Suprapubic skin (tissue), 3 donors: ENCODE data around the gene GRK5.

Experiments used
- EP300 ChIP-seq: sonication (generic); formaldehyde crosslinking; IDR thresholded peaks from one replicate; pipeline ENCODE4 v1.6.1; 2017; ENCODE audit warnings: antibody characterized with exemption
- POLR2A ChIP-seq, 2 donors: fragments of 450-650 bp; IDR thresholded peaks; one replicate each; pipeline ENCODE4 v1.6.1; 2017; ENCODE audit warnings: antibody characterized with exemption in 2 of 2, mild to moderate bottlenecking in 2 of 2, moderate library complexity in 2 of 2
- TF ChIP-seq, protein P1 (sequence below), 2 donors: fragments of 200-600 bp in 1 of 2; fragments of 450-650 bp in 1 of 2; sonication (generic) in 1 of 2; IDR thresholded peaks; one replicate each; pipeline ENCODE4 v1.5.1; 2016 to 2019; ENCODE audit warnings: antibody characterized with exemption in 2 of 2, mild to moderate bottlenecking in 1 of 2, moderate library complexity in 1 of 2

DNA sequence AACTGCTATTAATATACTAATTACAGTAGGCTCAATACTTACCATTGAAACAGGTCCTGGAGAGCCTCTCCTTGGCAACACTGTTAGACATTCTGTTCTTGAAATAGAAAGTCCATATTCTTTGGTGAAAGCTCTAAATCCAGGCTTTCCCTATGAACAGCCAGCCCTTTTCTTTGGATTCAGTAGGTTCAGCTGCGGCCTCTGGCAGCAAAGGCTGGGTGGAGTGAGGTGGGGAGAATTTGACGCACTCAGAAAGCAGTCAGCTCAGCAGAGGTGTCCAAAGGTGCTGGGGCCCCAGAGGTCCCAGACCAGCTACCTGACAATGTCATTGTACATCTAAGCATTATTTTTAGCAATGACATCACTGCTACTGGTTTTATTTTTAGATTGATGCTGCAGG lies 146.1 kb downstream of the GRK5 start:
- TF ChIP-seq POLR2A (IDR thresholded peaks at IDR 0.05) (no peak), EP300 (no peak)
- TF ChIP-seq, protein P1, sequence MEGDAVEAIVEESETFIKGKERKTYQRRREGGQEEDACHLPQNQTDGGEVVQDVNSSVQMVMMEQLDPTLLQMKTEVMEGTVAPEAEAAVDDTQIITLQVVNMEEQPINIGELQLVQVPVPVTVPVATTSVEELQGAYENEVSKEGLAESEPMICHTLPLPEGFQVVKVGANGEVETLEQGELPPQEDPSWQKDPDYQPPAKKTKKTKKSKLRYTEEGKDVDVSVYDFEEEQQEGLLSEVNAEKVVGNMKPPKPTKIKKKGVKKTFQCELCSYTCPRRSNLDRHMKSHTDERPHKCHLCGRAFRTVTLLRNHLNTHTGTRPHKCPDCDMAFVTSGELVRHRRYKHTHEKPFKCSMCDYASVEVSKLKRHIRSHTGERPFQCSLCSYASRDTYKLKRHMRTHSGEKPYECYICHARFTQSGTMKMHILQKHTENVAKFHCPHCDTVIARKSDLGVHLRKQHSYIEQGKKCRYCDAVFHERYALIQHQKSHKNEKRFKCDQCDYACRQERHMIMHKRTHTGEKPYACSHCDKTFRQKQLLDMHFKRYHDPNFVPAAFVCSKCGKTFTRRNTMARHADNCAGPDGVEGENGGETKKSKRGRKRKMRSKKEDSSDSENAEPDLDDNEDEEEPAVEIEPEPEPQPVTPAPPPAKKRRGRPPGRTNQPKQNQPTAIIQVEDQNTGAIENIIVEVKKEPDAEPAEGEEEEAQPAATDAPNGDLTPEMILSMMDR (IDR thresholded peaks at IDR 0.05) = no peak
